Measurements from ENCODE around the gene RBMS3.

DNA sequence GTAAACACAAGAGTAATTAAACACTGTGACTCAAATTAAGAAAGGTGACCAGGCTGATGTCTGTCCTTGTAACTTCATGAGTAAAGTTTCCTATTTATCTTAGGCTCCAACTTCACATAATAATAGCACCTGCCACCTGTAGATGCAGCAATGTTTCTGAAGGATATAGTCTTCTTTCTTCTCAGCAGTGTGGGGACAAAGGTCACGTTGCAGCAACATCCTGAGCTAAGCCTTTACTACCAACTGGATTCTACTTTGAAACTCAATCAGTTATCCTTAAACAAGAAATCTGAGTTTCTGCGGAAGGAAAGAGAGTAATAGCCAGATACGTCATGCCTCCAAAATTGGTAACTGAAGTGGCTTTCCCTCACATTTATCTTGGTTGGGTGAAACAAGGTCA, 253.1 kb downstream of the RBMS3 start:
- TF ChIP-seq CTCF (IDR thresholded peaks at IDR 0.05) = no peak
- peak in 1 of 2 donors; percentile 32 for TF ChIP-seq POLR2AphosphoS5 (IDR thresholded peaks at IDR 0.05; ENCODE audit: insufficient read depth in 1 of 2, low read depth in 1 of 2)
- no peak for TF ChIP-seq POLR2A (IDR thresholded peaks at IDR 0.05)

Data from vagina (tissue), 2 donors.